ENCODE measurements around the gene CEP152.

The CEP152 gene

GRCh38 chr15:48777645-48778330, 33.1 kb downstream of the CEP152 start:
- no peak for DNase-seq (ENCODE audit: low read depth)

- DNase-seq (ENCODE audit: low read depth) = no peak
Observed at GRCh38 chr15:48775546-48775945, 35.3 kb downstream of the CEP152 start.

DNA sequence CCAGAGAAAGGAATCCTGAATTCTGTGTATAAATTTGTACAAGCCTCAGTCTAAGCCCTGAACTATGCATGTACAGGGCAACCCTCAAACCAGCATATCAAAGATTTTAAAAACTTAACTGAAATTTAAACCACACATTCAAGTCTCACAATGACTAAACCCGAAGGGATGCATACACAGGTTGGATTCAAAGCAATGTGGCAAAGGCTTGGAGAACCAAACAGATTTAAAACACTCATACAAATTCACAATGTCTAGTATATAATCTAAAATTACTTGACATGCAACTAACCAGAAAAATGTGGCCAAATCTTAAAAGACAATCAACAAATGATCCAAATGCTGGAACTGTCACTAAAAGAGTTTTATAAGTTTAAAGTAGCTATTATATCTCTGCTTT, 36.4 kb downstream of the CEP152 start:
- DNase-seq (ENCODE audit: low read depth) = no peak

DNA sequence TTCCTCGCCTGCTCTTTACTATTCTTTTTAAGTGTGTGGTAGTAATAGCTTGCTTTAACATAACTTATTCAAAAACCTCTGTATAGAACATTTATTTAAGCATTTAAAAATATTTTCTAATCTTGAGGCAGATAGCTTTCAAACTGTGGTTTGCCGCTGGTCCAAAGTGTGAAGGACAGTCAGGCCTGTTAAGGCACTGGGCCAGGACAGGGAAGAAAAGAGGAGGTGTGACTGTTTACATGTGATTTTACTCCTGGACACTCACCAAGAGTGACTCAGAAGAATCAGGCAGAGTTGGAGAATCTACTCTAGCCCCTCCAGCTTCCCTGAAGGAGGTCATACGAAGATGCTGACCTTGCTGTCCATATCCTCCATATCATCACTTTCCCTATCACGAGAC, 44.7 kb downstream of the CEP152 start:
- DNase-seq (ENCODE audit: low read depth) = no peak

DNA sequence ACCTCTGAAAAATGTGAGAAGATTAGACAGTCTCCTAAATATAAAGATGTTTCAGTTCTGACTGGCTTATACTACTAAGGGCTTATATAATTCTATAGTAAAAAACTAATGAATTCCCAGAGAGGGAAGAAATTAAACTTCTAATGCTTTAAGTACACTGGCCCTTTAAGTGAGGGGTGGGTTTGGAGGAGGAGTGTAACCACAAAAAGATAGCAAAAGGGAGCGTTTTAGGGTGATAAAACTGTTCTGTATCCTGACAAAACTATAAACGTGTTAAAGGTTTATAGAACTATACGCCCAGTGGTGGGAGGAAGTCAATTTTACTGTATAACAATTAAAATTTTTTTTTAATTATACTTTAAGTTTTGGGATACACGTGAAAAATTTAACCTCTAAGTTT, 45.8 kb downstream of the CEP152 start:
- no peak for DNase-seq (ENCODE audit: low read depth)

DNA sequence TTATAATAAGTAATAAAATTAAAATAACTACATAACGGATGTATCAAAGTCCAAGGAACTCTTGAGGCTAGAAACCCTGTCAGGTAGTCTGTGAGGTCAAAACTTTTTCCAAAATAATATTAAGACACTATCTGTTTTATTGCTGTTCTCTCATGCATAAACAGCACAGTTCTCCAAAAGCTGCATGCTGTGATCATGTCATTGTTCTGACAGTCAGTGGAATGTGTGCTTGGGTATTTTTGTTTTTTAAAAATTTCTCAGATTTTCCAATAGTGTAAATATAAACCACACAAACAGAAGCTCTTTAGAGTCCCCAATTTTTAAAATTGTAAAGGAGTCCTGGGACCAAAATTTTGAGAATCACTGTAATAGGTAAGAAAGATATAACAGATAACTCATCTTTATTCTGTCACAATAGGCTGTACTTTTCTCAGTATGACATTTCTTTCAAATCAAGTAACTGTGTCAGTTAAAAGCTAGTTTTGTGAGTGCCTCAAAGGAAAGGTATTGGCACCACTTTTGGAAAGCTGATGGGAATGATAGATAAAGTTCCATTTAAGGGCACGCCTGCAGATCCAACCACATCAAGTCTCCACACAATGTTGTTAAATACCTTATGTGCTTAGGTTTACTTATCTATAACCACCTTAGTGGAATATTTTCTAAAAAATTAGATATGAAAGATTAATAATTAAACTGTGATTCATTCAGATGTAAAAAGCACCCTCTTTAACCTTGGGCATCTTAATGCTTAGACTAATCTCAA, 49.3 kb downstream of the CEP152 start:
- DNase-seq (ENCODE audit: low read depth) = no peak

GRCh38 chr15:48759921-48760320, 50.9 kb downstream of the CEP152 start:
- no peak for DNase-seq (ENCODE audit: low read depth)

DNA sequence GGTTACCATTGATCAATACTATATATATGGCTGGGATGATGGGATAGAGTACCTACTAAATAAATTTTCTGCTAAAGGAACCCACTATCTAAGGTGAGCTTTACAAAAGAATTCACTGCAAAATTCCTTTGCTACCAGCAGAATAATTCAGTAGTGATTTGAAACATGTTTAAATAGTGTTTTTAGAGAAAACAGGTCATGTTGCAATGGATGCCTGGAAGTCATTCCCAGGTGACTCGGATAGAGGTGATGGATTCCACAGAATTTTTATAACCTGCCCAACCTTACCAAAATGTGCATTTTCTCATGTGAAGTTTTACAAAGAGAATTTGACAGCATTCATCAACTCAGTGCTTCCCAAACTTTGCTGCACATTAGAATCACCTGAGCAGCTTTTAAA, 53.2 kb downstream of the CEP152 start:
- DNase-seq (ENCODE audit: low read depth) = no peak

DNA sequence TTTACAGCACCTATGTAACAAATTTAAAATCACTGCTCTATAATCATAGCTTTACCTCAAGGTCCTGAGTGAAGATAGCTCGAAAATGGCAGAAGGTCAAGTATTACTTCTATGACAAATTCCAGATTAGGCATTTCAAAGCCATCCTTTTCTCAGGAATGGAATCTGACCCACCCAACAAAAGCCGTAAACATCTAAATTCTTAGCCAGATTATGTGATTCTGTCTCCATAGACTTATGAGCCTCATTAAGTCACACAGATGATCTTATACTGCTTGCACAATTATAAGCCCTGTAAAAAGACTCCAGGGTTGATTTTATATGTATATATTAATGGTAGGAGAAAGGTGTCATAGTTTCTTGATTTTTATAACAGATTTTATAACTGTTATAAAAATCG, 56.9 kb downstream of the CEP152 start:
- DNase-seq (ENCODE audit: low read depth) = no peak

DNA sequence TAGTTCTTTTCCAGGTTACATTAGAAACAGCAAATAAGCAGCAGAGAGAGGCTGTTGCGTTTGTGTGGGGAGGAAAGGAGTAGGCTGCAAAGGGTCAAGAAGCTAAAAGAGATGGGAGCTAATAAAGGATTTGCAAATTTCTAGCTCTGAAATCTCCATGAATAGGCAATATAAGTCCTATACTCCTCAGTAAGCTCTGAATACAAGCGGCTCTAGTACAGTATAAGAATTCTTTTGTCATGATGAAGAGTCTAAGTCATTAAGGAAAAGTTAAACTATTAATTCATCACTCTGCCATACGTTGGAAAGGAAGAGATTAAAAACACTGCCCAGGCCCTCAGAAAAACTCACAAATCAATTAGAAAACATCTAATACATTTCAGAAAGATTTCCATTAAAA, 59.3 kb downstream of the CEP152 start:
- DNase-seq (ENCODE audit: low read depth) = no peak

GRCh38 chr15:48748535-48748934, 62.3 kb downstream of the CEP152 start:
- DNase-seq (ENCODE audit: low read depth) = no peak

GRCh38 chr15:48733615-48734014, 77.3 kb downstream of the CEP152 start:
- no peak for DNase-seq (ENCODE audit: low read depth)

DNA sequence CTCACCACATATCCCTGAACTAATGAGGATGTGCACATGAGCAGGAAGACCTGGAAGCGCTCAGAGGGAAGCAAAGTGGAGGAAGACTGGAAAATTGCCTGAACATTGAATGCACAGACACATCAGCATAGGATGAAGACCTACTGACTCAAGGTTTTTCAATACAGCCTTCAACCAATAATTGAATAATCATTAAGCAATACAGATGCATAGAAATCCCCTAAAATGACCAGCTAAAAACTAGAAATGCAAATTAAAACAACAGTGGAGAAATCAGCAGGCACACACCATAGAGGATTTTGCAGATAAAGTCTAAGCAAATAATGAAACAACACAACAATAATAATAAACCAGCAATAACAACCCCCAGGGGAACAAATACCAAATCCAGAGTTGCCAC, 80.4 kb downstream of the CEP152 start:
- no peak for DNase-seq (ENCODE audit: low read depth)

DNA sequence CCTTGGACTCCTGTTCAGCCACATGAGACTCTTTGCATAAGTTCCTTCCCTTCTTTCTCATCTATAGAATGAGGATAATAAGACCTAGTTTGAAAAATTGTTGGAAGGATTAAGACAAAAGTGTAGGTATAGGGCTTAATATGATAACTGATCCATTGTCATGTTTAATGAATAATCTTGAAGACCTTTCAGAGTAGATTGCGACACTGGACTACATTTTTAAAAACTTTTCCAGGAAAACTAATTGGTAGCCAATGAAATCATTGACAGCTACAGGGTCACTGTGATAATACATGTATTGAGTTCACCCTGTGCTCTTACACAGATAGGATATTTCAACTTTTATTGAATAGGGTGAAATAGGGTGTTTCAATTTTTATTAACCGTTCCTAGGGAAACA, 86.9 kb downstream of the CEP152 start:
- DNase-seq (ENCODE audit: low read depth) = no peak

- no peak for DNase-seq (ENCODE audit: low read depth)
Observed at GRCh38 chr15:48722764-48723661, 87.9 kb downstream of the CEP152 start.

DNA sequence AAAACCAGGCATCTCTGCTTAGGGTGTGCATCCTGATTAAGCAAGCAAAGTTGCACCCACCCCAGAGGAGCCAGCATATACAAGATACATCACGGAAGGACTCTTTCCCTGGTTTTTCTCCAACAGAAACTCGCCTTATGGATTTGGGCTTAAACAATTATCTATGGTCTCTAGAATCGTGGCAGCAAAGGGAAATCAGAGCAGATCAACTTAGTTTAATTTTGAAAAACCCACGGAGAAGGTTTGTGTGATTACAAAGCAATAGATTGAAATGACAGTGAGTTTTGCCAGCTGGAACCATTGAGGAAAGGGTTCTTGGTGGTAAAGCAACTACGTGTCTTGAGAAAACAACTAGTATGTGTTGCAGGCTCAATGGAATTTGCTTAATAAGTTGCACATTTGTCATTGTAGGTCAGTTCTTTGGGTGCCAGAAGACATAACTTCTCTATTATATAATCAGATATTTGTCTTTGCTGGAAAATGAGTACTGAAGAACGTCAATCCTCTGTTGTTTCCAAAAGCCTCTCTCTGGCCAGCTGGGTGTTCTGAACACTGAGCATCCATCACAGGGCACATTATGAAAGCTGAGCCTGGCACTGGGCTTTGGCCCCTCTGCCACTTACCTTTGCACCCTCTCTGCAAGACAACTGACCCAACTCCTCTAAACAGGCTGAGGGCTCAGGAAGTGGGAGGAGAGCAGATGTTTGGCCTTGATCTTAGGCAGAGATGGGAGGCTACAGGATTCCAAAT, 89.6 kb downstream of the CEP152 start:
- DNase-seq (ENCODE audit: low read depth) = no peak

GRCh38 chr15:48720646-48721045, 90.2 kb downstream of the CEP152 start:
- no peak for DNase-seq (ENCODE audit: low read depth)

GRCh38 chr15:48719668-48720067, 91.2 kb downstream of the CEP152 start:
- no peak for DNase-seq (ENCODE audit: low read depth)

DNA sequence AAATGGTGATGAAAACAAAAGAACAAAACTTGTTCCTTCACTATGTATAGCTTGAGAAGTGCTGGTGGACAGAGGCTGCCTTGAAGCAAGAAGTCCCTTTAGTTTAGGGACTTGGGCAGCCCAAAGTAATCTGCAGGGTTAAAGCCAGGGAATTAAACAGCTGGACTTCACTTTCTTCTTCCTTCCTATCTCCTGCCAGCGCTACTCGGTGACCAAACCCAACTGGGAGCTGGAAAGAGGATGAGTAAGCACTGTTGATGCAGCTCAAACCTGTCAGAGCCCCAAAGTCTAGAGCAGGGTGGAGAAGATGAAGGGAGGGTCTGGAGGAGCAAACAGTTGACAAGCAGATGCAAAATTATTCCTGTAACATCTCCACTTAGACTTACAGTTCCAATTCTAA, 92.2 kb downstream of the CEP152 start:
- no peak for DNase-seq (ENCODE audit: low read depth)

DNA sequence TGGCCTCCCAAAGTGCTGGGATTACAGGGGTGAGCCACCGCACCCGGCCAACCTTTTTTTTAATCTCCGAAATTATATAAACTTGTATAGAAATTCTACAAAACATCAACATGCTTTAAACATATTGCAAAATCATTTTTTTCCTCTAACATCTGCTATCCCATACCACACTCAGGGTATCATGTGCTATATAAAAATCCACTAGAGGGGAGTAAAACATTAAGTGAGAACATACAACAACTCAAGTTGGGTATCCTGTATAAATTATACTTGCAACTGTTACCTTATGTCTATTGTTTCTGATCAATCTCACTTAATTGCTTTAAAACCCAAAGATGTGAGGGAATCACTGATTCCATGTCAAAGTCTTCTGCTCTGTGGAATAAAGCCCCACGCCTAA, 93.4 kb downstream of the CEP152 start:
- no peak for DNase-seq (ENCODE audit: low read depth)

- DNase-seq (ENCODE audit: low read depth) = no peak
Observed at GRCh38 chr15:48712546-48712945, 98.3 kb downstream of the CEP152 start.

- DNase-seq (ENCODE audit: low read depth) = no peak
Observed at GRCh38 chr15:48710952-48711495, 99.8 kb downstream of the CEP152 start.

Measured in activated T-cell treated with anti-CD3 and anti-CD28 coated beads for 24 hours (primary cell).